A375 (cell line): ENCODE measurements around the gene NBPF10. TPM values are rescaled to one million over a fixed set of nuclear protein-coding genes. Genes with fewer than 3 reads are reported as not detected.

Experiments
- total RNA-seq: library from RNA; depleted of rRNA; stranded (reverse); fragments of >200 nt; shearing (Covaris generic); gene quantifications from 2 replicates; pipeline ENCODE4 v1.2.3, GENCODE V29; 2014; rRNA removed

NBPF10 gene, protein sequence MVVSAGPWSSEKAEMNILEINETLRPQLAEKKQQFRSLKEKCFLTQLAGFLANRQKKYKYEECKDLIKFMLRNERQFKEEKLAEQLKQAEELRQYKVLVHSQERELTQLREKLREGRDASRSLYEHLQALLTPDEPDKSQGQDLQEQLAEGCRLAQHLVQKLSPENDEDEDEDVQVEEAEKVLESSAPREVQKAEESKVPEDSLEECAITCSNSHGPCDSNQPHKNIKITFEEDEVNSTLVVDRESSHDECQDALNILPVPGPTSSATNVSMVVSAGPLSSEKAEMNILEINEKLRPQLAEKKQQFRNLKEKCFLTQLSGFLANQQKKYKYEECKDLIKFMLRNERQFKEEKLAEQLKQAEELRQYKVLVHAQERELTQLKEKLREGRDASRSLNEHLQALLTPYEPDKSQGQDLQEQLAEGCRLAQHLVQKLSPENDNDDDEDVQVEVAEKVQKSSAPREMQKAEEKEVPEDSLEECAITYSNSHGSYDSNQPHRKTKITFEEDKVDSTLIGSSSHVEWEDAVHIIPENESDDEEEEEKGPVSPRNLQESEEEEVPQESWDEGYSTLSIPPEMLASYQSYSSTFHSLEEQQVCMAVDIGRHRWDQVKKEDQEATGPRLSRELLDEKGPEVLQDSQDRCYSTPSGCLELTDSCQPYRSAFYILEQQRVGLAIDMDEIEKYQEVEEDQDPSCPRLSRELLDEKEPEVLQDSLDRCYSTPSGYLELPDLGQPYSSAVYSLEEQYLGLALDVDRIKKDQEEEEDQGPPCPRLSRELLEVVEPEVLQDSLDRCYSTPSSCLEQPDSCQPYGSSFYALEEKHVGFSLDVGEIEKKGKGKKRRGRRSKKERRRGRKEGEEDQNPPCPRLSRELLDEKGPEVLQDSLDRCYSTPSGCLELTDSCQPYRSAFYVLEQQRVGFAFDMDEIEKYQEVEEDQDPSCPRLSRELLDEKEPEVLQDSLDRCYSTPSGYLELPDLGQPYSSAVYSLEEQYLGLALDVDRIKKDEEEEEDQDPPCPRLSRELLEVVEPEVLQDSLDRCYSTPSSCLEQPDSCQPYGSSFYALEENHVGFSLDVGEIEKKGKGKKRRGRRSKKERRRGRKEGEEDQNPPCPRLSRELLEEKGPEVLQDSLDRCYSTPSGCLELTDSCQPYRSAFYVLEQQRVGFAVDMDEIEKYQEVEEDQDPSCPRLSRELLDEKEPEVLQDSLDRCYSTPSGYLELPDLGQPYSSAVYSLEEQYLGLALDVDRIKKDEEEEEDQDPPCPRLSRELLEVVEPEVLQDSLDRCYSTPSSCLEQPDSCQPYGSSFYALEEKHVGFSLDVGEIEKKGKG (N-terminal part only)
- 1.4 and 1.5 TPM in 2 replicates for total RNA-seq

DNA sequence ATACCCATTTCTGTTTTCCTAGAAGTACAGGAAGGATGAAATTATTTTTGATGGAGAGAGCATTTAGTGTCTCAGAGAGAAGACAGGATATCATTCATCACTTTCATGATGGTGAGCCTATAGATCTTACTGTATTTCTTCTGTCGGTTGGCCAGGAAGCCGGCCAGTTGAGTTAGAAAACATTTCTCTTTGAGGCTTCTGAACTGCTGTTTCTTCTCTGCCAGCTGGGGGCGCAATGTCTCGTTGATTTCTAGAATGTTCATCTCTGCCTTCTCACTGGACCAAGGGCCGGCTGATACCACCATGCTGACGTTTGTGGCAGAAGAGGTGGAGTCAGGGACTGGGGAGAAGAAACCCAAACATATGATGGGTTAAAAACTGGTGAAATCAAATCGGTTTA lies at the start of gene NBPF10:
Gene NBPF10 (minus strand): TSS at position 340 of the 400 bp plus-strand sequence. CDS start 35 bp downstream, at position 305.

Other genes starting within 250 kb of the NBPF10 start
- 10.7 and 13.1 TPM in 2 replicates for gene ITGA10, start 234.8 kb downstream of the NBPF10 start, total RNA-seq
- 19.3 and 21.5 TPM in 2 replicates for gene PEX11B, start 226.1 kb downstream of the NBPF10 start, total RNA-seq
- gene RBM8A, start 217.3 kb downstream of the NBPF10 start, total RNA-seq = 484 and 545 TPM in 2 replicates
- 21.2 and 25.6 TPM in 2 replicates for gene LIX1L, start 186.8 kb downstream of the NBPF10 start, total RNA-seq
- gene ANKRD34A, start 180.2 kb downstream of the NBPF10 start, total RNA-seq = 2.0 and 2.5 TPM in 2 replicates
- 19.6 and 22.0 TPM in 2 replicates for gene POLR3GL, start 180.1 kb downstream of the NBPF10 start, total RNA-seq
- 36.2 and 41.8 TPM in 2 replicates for gene TXNIP, start 148.2 kb downstream of the NBPF10 start, total RNA-seq
- gene HJV, start 123.1 kb downstream of the NBPF10 start, total RNA-seq = not detected in 2 replicates
- 153 and 165 TPM in 2 replicates for gene NOTCH2NLA, start 84.2 kb upstream of the NBPF10 start, total RNA-seq